Hindlimb muscle (tissue), 1 donor: Measurements from ENCODE around the gene DDR1. TPM values are rescaled to one million over a fixed set of nuclear protein-coding genes. Genes with fewer than 3 reads are reported as not detected.
"Not testable (repeated sequence)": the region's sequence is repeated elsewhere in the genome, so short reads cannot be mapped to it uniquely, and the experiment has no call there.

ENCODE experiments used
- DNase-seq: peaks from one replicate; pipeline ENCODE4 v3.0.0-alpha.2; 2013
- polyA plus RNA-seq: library from polyadenylated mRNA; unstranded; fragments of 120-200 nt; gene quantifications from one replicate; pipeline ENCODE4 v1.2.1, GENCODE V29; 2013; ENCODE audit not compliant: insufficient read length

The DDR1 gene
- polyA plus RNA-seq, 1 donor = 86.4 TPM

DNA sequence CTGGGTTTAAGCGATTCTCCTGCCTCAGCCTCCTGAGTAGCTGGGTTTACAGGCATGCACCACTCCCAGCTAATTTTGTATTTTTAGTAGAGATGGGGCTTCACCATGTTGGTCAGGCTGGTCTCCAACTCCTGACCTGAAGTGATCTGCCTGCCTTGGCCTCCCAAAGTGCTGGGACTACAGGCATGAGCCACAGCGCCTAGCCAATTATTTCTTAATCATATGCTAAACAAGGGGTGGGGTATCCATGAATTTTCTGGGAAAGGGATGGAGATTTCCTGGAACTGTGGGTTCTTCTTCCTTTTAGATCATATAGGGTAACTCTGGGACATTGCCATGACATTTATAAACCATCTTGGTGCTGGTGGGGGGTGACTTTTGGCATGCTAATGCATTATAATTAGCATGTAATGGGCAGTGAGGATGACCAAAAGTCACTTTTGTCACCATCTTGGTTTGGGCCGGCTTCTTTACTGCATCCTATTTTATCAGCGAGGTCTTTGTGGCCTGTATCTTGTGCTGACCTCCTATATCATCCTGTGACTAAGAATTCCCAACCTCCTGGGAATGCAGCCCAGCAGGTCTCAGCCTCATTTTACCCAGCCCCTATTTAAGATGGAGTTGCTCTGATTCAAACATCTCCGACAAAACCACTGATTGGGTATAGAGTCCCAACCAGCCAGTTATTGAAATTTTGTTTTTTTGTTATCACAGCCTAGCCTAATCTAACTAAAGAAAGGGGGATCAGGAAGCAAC, 29.9 kb upstream of the DDR1 start:
- DNase-seq = no peak

GRCh38 chr6:30855429-30856075, 28.8 kb upstream of the DDR1 start:
- no peak for DNase-seq

GRCh38 chr6:30857112-30857511, 27.2 kb upstream of the DDR1 start:
- no peak for DNase-seq

GRCh38 chr6:30857549-30857948, 26.8 kb upstream of the DDR1 start:
- DNase-seq = no peak

GRCh38 chr6:30859726-30860125, 24.6 kb upstream of the DDR1 start:
- DNase-seq = not testable (repeated sequence)

- no peak for DNase-seq
These were observed 22.9 kb upstream of the DDR1 start for GRCh38 chr6:30861257-30862048.

GRCh38 chr6:30862156-30862875, 22.0 kb upstream of the DDR1 start:
- DNase-seq = no peak

DNA sequence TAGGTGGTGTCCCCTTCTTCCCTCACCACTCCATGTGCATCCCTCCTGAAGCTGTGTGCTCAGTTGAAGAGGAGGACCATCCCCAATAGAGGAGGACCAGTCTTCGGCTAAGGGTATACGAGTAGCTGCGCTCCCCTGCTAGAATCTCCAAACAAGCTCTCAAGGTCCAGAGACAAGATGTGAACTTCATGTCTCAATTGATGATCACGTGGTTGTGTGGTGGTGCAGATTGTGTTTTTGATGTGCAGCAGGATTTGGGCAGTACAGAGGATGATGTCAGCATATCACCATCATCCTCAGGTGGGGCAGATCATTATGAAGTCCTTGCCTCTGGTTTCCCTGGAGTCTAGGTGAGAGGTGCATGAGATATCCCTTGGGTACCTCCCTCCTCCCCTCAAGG, 20.0 kb upstream of the DDR1 start:
- DNase-seq = no peak

GRCh38 chr6:30869241-30869749, 15.0 kb upstream of the DDR1 start:
- not testable (repeated sequence) for DNase-seq

GRCh38 chr6:30870546-30870945, 13.8 kb upstream of the DDR1 start:
- no peak for DNase-seq

- DNase-seq = no peak
These were observed 12.6 kb upstream of the DDR1 start for GRCh38 chr6:30871592-30872183.

- DNase-seq = no peak
These were observed 11.1 kb upstream of the DDR1 start for GRCh38 chr6:30873137-30873640.

DNA sequence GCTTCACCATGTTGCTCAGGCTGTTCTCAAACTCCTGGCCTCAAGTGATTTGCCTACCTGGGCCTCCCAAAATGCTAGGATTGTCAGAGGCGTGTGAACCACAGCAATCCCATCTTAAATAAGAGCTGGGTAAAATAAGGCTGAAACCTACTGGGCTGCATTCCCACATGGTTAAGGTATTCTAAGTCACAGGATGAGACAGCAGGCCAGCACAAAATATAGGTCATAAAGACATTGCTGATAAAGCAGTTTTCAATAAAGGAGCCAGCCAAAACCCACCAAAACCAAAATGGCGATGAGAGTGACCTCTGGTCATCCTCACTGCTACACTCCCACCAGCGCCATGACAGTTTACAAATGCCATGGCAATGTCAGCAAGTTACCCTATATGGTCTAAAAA, 10.5 kb upstream of the DDR1 start:
- DNase-seq = not testable (repeated sequence)

DNA sequence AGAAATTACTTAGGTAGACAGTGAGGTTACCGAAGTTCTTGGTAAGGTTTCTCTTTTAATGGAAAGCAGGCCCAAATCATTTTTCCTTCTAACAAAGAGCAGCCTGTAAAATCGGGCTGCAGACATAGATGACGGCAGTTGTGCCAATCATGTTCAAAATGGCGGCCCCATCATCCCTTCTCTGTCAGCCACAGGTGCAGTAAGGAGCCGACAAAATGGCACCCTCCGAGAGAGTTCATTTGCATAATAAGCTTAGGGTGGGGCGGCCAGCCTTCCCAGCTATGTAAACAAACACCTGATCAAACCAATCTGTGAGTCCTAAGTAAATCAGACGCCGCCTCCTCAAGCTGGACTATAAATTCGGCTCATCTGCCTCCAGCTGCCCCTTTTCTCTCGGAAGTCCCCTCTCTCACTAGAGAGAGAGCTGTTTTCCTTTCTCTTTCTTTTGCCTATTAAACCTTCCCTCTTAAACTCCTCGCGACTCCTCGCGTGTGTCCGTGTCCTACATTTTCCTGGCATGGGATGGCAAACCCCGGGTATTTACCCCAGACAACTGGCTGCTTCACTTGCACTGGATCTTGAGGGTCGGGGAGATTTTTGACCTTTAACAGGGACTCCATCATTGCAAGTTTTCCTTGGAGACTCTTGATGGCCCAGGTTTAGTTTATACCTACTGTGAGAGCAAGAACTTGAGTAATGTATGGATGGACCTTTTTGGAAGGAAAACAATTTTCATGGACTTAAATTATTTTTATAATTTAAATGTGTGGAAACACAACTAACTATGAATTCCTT, 8.9 kb upstream of the DDR1 start:
- DNase-seq = no peak

DNA sequence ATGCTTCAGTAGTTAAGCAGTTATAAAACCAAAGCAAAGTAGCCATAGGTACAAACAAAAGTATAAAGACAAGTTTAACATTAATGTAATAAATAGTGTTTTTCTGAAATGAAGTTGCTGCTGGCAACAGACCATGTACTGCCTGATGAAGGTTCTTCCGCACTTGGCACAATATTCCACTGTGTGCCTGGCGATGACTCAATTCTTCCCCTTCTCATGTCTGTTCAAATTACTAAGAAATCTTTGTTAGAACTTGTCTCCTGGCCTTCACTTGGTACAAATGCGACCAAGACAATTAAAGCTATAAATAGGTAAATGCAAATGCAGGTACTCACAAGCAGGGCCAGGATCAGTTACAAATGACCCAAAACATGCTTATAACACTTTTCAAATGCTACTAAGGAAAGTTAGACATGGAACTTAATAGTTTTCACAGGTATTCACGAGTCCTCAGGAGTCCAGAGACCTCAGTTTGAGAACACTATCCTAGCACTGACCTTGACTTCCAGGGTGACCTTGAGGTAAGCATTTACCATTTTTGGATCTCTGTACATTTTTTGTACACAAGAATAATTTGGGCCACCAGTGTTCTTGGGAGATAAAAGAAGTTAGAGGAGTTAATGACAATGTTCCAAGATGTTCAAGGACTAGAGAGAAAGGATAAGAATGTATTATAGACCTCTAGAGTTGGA, 8.1 kb upstream of the DDR1 start:
- DNase-seq = peak; percentile 38

DNA sequence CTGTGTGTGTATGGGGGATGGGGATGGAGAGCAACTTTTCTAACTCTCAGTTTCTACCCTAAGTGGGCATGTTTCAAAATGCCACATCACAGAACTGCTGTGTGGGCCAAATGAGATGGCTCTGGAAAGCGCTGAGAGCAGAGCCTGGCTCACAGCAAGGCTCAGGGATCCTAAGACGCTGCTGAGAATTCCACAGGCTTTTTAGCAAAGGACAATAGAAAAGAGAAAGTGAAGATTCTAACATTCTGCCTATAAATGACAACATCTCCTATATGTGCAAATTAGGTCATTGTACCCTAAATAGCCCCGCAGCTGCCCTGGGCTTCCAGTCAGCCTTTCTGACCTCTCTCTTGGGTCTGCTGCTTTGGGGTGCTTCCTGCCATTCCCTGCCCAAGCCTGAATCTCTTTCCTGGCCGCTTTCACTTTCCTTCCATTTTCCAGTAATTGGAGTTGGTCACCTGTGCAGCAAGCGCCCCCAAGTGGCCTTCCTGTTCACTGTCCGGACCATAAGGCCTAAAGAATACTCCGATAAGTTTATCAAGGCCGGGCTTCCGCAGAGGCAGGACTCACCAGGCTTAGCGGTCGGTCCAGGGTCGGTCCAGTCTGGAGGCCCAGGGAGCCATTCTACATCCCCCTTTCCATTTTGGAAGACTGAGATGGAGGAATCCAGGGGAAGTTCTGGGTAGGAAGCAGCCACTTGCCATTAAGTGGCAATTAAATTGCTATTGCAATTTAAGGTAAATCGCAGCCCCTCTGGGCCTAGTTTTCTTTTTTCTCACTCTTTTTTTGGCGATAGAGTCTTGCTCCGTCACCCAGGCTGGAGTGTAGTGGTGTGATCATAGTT, 6.7 kb upstream of the DDR1 start:
- peak; percentile 90 for DNase-seq

DNA sequence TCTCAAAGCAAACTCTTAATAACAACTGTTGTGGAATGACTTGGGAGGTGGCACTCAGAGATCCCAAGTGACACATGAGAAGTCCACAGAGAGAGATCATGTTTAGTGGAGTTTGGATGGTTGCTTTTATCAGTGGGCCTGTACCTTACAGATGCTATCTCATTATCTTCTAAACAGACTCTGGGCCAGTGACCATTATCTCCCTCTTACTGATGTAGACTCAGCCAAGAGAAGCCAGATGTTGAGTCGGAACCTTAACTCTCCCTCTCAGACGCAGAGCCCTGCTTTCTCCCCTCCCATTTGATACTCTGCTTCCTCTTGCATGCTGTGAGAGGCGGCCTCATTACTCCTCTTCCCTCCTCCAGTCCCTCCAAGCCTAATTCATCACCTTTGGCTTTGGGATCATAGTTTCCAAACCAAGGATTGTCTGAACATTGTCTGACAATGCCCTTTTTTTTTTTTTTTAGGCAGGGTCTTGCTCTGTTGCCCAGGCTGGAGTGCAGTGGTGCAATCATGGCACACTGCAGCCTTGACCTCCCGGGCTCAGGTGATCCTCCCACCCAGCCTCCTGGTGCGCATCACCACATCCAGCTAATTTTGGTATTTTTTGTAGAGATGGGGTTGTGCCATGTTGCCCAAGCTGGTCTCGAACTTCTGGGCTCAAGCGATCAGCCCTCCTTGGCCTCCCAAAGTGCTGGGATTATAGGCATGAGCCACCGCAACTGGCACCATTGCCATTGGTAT, 4.5 kb upstream of the DDR1 start:
- no peak for DNase-seq

DNA sequence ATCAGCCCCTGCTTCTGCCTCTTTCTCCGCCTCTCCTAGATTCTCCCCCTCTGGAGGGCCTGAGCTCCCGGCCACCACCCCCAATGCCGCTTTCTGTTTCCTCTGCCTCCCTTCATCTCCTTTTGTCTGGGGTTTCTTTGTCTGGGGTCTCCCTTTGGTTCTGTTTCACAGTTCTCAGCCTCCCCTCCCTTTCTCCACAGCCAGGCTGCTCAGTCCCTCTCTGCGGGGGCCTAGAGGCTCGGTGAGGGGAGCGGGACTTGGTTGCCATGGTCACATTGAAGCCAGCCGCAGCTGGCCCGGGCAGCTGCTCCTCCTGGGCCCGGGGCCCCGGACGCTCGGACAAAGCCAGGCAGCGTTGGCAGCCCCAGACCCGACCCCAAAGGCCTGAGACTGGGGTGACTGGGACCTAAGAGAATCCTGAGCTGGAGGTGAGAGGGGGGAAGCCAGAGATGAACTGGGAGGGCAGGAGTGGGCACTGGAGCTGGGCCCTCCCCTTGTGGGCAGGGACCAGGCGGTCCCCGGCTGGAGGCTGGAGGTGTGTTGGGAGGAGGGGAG, 3.5 kb upstream of the DDR1 start:
- no peak for DNase-seq
